Caco-2 (cell line): ENCODE data around the gene JARID2. TPM values are rescaled to one million over a fixed set of nuclear protein-coding genes. Genes with fewer than 3 reads are reported as not detected.

ENCODE experiments used
- BruUV-seq: library from RNA; stranded (reverse); fragments of 400-500 nt; replicated peaks from 2 replicates; lab custom pipeline; 2021; lab: Mats Ljungman, UMichigan
- CTCF ChIA-PET: fragments of 300-600 bp; sonication (Branson Sonifier 250); formaldehyde crosslinking; loops from one replicate; lab custom pipeline; 2022; ENCODE audit warnings: antibody characterized with exemption; lab: Charles Lee
- POLR2A ChIA-PET: fragments of 300-600 bp; sonication (Branson Sonifier 250); formaldehyde crosslinking; loops from one replicate; lab custom pipeline; 2022; ENCODE audit warnings: antibody characterized with exemption; lab: Charles Lee
- DNase-seq, 2 experiments: peaks; one replicate each; pipeline versions ENCODE4 v3.0.0 to v3.0.0-alpha.2; 2020 to 2022
- H3K27me3 ChIP-seq: replicated peaks from 2 replicates; pipeline ENCODE4 v1.6.0; 2011; ENCODE audit warnings: low read length; ENCODE audit not compliant: control insufficient read depth, insufficient read depth
- H3K36me3 ChIP-seq: 2 replicates; pipeline ENCODE4 v1.5.1; 2011; ENCODE audit warnings: low read length; ENCODE audit not compliant: control insufficient read depth, insufficient read depth
- H3K4me1 ChIP-seq: fragments of 250-450 bp; sonication (Bioruptor Pico); 2 replicates; pipeline ENCODE4 v1.5.1; 2020; ENCODE audit warnings: mild to moderate bottlenecking
- H3K4me3 ChIP-seq: 2 replicates; pipeline ENCODE4 v1.5.1; 2011; ENCODE audit warnings: low read depth, mild to moderate bottlenecking, control low read depth, low read length
- H3K9me3 ChIP-seq: fragments of 250-450 bp; sonication (Bioruptor Pico); 2 replicates; pipeline ENCODE4 v1.5.1; 2020; ENCODE audit warnings: mild to moderate bottlenecking, moderate library complexity
- H3K27ac Mint-ChIP-seq: one replicate; pipeline ENCODE4 v1.8.0; 2022; ENCODE audit warnings: mixed read lengths; ENCODE audit not compliant: unreplicated experiment
- H3K27me3 Mint-ChIP-seq: one replicate; pipeline ENCODE4 v1.8.0; 2022; ENCODE audit warnings: mixed read lengths; ENCODE audit not compliant: insufficient read depth, unreplicated experiment
- H3K36me3 Mint-ChIP-seq: one replicate; pipeline ENCODE4 v1.8.0; 2022; ENCODE audit warnings: mild to moderate bottlenecking, mixed read lengths; ENCODE audit not compliant: insufficient read depth, unreplicated experiment
- H3K4me1 Mint-ChIP-seq: one replicate; pipeline ENCODE4 v1.8.0; 2022; ENCODE audit warnings: low read depth, mixed read lengths; ENCODE audit not compliant: unreplicated experiment
- H3K4me3 Mint-ChIP-seq: one replicate; pipeline ENCODE4 v1.8.0; 2022; ENCODE audit warnings: mild to moderate bottlenecking, moderate library complexity, mixed read lengths; ENCODE audit not compliant: unreplicated experiment
- H3K9me3 Mint-ChIP-seq: one replicate; pipeline ENCODE4 v1.8.0; 2022; ENCODE audit warnings: mixed read lengths; ENCODE audit not compliant: unreplicated experiment
- CTCF ChIP-seq, 2 experiments: fragments of 200-600 bp in 1 of 2; IDR thresholded peaks; 1 replicate in 1 of 2; 2 replicates in 1 of 2; pipeline versions ENCODE4 v1.5.1 to v1.8.0; 2011 to 2022; ENCODE audit warnings: antibody characterized with exemption in 1 of 2, control low read depth in 1 of 2, inconsistent platforms in 1 of 2, low read depth in 1 of 2, low read length in 1 of 2, mild to moderate bottlenecking in 1 of 2, moderate library complexity in 1 of 2; ENCODE audit not compliant: insufficient read depth in 1 of 2, severe bottlenecking in 1 of 2, unreplicated experiment in 1 of 2
- intact Hi-C: fragments of 100-400 bp; cut with micrococcal nuclease; formaldehyde crosslinking; loops from one replicate; pipeline ENCODE4 v1.10.0; 2022; ENCODE audit not compliant: unreplicated experiment
- total RNA-seq: library from RNA; stranded (reverse); gene quantifications from 2 replicates; pipeline ENCODE4 v1.2.3, GENCODE V29; 2022

Gene JARID2
- total RNA-seq, 1 experiment from 2014 or later: 18.3 TPM

- Mint-ChIP-seq H3K36me3 (no peaks in the 10 kb centered on the region), H3K27me3 (no peaks in the 10 kb centered on the region), H3K9me3 (no peaks in the 10 kb centered on the region), H3K27ac (no peak overlapping the region), H3K4me3 (no peak overlapping the region), H3K4me1 (no peaks in the 10 kb centered on the region)
- no peaks in the 10 kb centered on the region for H3K9me3 ChIP-seq
- DNase-seq: no peak
- CTCF ChIA-PET: no interaction called here
- H3K4me3 ChIP-seq: no peak overlapping the region
- no TSS peak for BruUV-seq
- H3K36me3 ChIP-seq: no peaks in the 10 kb centered on the region
- H3K27me3 ChIP-seq: no peaks in the 10 kb centered on the region
- no peaks in the 10 kb centered on the region for H3K4me1 ChIP-seq
- TF ChIP-seq CTCF (IDR thresholded peaks at IDR 0.05; ENCODE audit: insufficient read depth in 1 of 2, low read depth in 1 of 2, low read length in 1 of 2, severe bottlenecking in 1 of 2, unreplicated experiment in 1 of 2): no peak
- intact Hi-C loops: no loop called here
- POLR2A ChIA-PET: no interaction called here
These were observed 227.9 kb downstream of the JARID2 start for GRCh38 chr6:15473741-15474161.

DNA sequence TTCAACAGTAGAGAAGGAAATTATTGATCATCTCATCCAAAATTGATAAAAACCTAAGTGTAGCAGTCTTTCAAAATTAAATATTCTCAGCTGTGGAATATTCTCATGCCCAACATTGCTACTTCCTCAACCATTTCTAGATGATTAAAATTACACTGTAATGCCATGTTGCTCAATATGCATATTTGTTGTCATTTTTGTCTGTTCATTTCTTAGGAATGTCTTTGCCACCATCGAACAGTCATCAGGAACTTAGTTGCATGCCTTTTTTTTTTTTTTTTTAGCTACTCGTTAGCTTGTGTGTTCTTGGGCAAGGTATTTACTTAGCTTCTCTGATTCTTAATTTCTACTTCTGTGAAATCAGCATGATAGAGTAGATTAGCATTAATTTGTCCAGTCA, 228.3 kb downstream of the JARID2 start:
- no peak for DNase-seq
- Histone ChIP-seq H3K9me3 (no peaks in the 10 kb centered on the region), H3K4me1 (no peaks in the 10 kb centered on the region), H3K36me3 (no peaks in the 10 kb centered on the region), H3K4me3 (no peak overlapping the region), H3K27me3 (no peaks in the 10 kb centered on the region)
- no TSS peak for BruUV-seq
- no peak for TF ChIP-seq CTCF (IDR thresholded peaks at IDR 0.05; ENCODE audit: insufficient read depth in 1 of 2, low read depth in 1 of 2, low read length in 1 of 2, severe bottlenecking in 1 of 2, unreplicated experiment in 1 of 2)
- Mint-ChIP-seq H3K9me3 (no peaks in the 10 kb centered on the region), H3K36me3 (no peaks in the 10 kb centered on the region), H3K27ac (no peak overlapping the region), H3K4me3 (no peak overlapping the region), H3K27me3 (no peaks in the 10 kb centered on the region), H3K4me1 (no peaks in the 10 kb centered on the region)
- CTCF ChIA-PET: interaction anchor here (0.6 kb wide), 1 partner anchor 564 kb away, joined by 3 read pairs; no protein-coding TSS in a partner anchor
- intact Hi-C loops: no loop called here
- POLR2A ChIA-PET: no interaction called here

DNA sequence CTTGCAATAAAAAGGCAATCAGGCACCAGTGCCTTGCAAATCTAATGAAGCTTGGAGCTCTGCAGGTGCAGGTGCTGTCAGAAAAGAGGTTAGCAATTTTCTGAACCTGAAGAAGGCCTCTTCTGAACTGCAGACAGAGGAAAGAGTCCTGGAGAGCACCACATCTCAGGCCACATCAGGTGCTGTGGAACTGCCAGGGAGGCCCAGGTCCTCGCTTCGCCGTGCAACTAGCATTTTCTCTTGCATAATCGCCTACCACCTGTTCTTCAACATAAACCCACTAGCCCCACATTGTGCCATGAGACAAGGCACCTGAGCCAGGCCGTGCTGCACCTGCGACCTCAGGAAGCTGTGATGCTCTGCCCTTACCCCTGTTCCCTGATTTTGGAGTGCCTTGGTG, 229.4 kb downstream of the JARID2 start:
- H3K27me3 ChIP-seq: no peaks in the 10 kb centered on the region
- no peak for TF ChIP-seq CTCF (IDR thresholded peaks at IDR 0.05; ENCODE audit: insufficient read depth in 1 of 2, low read depth in 1 of 2, low read length in 1 of 2, severe bottlenecking in 1 of 2, unreplicated experiment in 1 of 2)
- intact Hi-C loops: no loop called here
- H3K4me1 Mint-ChIP-seq: no peaks in the 10 kb centered on the region
- H3K4me1 ChIP-seq: no peaks in the 10 kb centered on the region
- CTCF ChIA-PET: no interaction called here
- no peak overlapping the region for H3K27ac Mint-ChIP-seq
- POLR2A ChIA-PET: no interaction called here
- no TSS peak for BruUV-seq
- no peaks in the 10 kb centered on the region for H3K9me3 ChIP-seq
- H3K36me3 ChIP-seq: no peaks in the 10 kb centered on the region
- DNase-seq: no peak
- H3K4me3 ChIP-seq: no peak overlapping the region
- no peaks in the 10 kb centered on the region for H3K9me3 Mint-ChIP-seq
- H3K4me3 Mint-ChIP-seq: no peak overlapping the region
- no peaks in the 10 kb centered on the region for H3K27me3 Mint-ChIP-seq
- no peaks in the 10 kb centered on the region for H3K36me3 Mint-ChIP-seq
